Measurements from ENCODE around the gene SUCLG2. TPM values are rescaled to one million over a fixed set of nuclear protein-coding genes. Genes with fewer than 3 reads are reported as not detected.

The SUCLG2 gene
- polyA plus RNA-seq, 2 of the 4 experiments (the other 2 are of a cell fraction), result 39.8 to 61.3 TPM

DNA sequence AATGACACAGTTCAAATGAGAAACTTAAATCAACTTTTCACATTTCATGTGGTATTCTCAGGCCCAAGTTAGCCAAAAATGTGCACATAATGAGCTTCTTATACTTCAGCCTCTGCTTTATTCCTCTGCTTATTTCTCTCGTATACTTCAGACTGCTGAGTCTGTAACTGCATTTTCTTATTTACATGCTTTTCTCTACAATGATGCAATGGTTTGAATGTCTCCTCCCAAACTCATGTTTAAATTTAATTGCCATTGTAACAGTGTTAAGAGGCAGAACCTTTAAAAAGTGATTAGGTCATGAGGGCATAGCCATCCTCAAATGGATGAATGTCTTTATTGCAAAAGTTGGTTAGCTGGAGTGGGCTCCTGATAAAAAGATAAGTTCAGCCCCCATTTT, 184.2 kb downstream of the SUCLG2 start (continued):
- TF ChIP-seq PBX3 (IDR thresholded peaks at IDR 0.05), result no peak
- no peak for TF ChIP-seq GATA3 (IDR thresholded peaks at IDR 0.05; ENCODE audit: borderline replicate concordance)
- TF ChIP-seq, protein P1, sequence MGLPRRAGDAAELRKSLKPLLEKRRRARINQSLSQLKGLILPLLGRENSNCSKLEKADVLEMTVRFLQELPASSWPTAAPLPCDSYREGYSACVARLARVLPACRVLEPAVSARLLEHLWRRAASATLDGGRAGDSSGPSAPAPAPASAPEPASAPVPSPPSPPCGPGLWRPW (IDR thresholded peaks at IDR 0.05), result no peak
- TF ChIP-seq NPAS2 (CRISPR knock-in tag; IDR thresholded peaks at IDR 0.05; ENCODE audit: borderline replicate concordance), result no peak
- no peak for TF ChIP-seq HEYL (CRISPR knock-in tag; IDR thresholded peaks at IDR 0.05)
- TF ChIP-seq EHF (CRISPR knock-in tag; IDR thresholded peaks at IDR 0.05), result no peak
- TF ChIP-seq TP53 (CRISPR knock-in tag; IDR thresholded peaks at IDR 0.05), result no peak
- no peak for TF ChIP-seq SREBF2 (IDR thresholded peaks at IDR 0.05)
- TF ChIP-seq CEBPB (IDR thresholded peaks at IDR 0.05), result no peak
- TF ChIP-seq CTCF (IDR thresholded peaks at IDR 0.05), result no peak
- TF ChIP-seq KDM1A (IDR thresholded peaks at IDR 0.05; ENCODE audit: low read depth), result no peak

- 92% methylated on average over 4 of the region's 4 CpGs for WGBS (ENCODE audit: missing lambda C conversion rate)
- ChIA-PET CTCF (no interaction called here), POLR2A (no interaction called here)
- DNase-seq (ENCODE audit: low read depth in 1 of 2, low spot score in 1 of 2), result peak in 1 of 2 experiments; percentile 2
- H3K27ac ChIP-seq, result no peak overlapping the region
- no peak overlapping the region for H3K4me2 ChIP-seq
- H3K9me3 ChIP-seq, result no peaks in the 10 kb centered on the region
- H3K4me3 ChIP-seq, result no peak overlapping the region
- H3K4me1 ChIP-seq, result no peaks in the 10 kb centered on the region
- TF ChIP-seq TP53 (CRISPR knock-in tag; IDR thresholded peaks at IDR 0.05), result no peak
- TF ChIP-seq RFX5 (IDR thresholded peaks at IDR 0.05), result no peak
- TF ChIP-seq NFE2L2 (conservative IDR thresholded peaks at IDR 0.05; ENCODE audit: low read length), result no peak
- no peak for TF ChIP-seq REST (IDR thresholded peaks at IDR 0.05)
- no peak for TF ChIP-seq HDAC2 (IDR thresholded peaks at IDR 0.05)
- no peak for TF ChIP-seq CHD2 (IDR thresholded peaks at IDR 0.05; ENCODE audit: low read length, partially characterized antibody)
- TF ChIP-seq, protein P2, sequence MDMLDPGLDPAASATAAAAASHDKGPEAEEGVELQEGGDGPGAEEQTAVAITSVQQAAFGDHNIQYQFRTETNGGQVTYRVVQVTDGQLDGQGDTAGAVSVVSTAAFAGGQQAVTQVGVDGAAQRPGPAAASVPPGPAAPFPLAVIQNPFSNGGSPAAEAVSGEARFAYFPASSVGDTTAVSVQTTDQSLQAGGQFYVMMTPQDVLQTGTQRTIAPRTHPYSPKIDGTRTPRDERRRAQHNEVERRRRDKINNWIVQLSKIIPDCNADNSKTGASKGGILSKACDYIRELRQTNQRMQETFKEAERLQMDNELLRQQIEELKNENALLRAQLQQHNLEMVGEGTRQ (IDR thresholded peaks at IDR 0.05), result no peak
- TF ChIP-seq ELK1 (IDR thresholded peaks at IDR 0.05; ENCODE audit: low read depth, low read length), result no peak
- TF ChIP-seq BHLHE40 (IDR thresholded peaks at IDR 0.05; ENCODE audit: low read depth, low read length), result no peak
- no peak for TF ChIP-seq POLR2A (IDR thresholded peaks at IDR 0.05; ENCODE audit: low read length)
- no peak for TF ChIP-seq CTCF (IDR thresholded peaks at IDR 0.05)
- no peak for TF ChIP-seq FOSL2 (IDR thresholded peaks at IDR 0.05)
- TF ChIP-seq FOSL2 (CRISPR knock-in tag; IDR thresholded peaks at IDR 0.05), result no peak
- no peak for TF ChIP-seq RARB (CRISPR knock-in tag; IDR thresholded peaks at IDR 0.05)
- no peak for TF ChIP-seq TFCP2L1 (CRISPR knock-in tag; IDR thresholded peaks at IDR 0.05)
- no peak for TF ChIP-seq RNF2 (IDR thresholded peaks at IDR 0.05; ENCODE audit: borderline replicate concordance, low read depth)
- no peak for FAIRE-seq
- no peak for ATAC-seq
Measured at GRCh38 chr3:67468511-67468910, 185.9 kb downstream of the SUCLG2 start.
